Osteoblast (primary cell): ENCODE measurements around the gene NRG3. TPM values are rescaled to one million over a fixed set of nuclear protein-coding genes. Genes with fewer than 3 reads are reported as not detected.
A peak's percentile ranks its signal among the peaks of the same experiment; 100 is the strongest.

Experiments used
- DNase-seq: peaks from one replicate; pipeline ENCODE4 v3.0.0; 2011; ENCODE audit warnings: low spot score, mixed read lengths; ENCODE audit not compliant: insufficient read length; ENCODE audit errors: missing footprints
- H2AFZ ChIP-seq: 2 replicates; pipeline ENCODE4 v1.6.0; 2011; ENCODE audit warnings: mild to moderate bottlenecking, low read length
- H3K27ac ChIP-seq: 2 replicates; pipeline ENCODE4 v1.5.1; 2011; ENCODE audit warnings: mild to moderate bottlenecking, low read depth, low read length, moderate library complexity
- H3K27me3 ChIP-seq: 2 replicates; pipeline ENCODE4 v1.6.0; 2012; ENCODE audit warnings: mild to moderate bottlenecking, control low read depth, inconsistent platforms, low read length, moderate library complexity; ENCODE audit not compliant: insufficient read depth
- H3K36me3 ChIP-seq: 2 replicates; pipeline ENCODE4 v1.5.1; 2011; ENCODE audit warnings: mild to moderate bottlenecking, low read length, control low read depth, moderate library complexity; ENCODE audit not compliant: insufficient read depth
- H3K4me1 ChIP-seq: 2 replicates; pipeline ENCODE4 v1.5.1; 2011; ENCODE audit warnings: mild to moderate bottlenecking, low read length, control low read depth, moderate library complexity; ENCODE audit not compliant: insufficient read depth
- H3K4me2 ChIP-seq: 2 replicates; pipeline ENCODE4 v1.6.0; 2011; ENCODE audit warnings: mild to moderate bottlenecking, low read length; ENCODE audit not compliant: insufficient read depth
- H3K4me3 ChIP-seq: fragments of 200-600 bp; sonication (generic); 3 replicates; pipeline ENCODE4 v1.5.1; 2012; ENCODE audit warnings: mild to moderate bottlenecking, low read length, inconsistent platforms; ENCODE audit not compliant: insufficient read depth
- H3K79me2 ChIP-seq: 2 replicates; pipeline ENCODE4 v1.6.0; 2012; ENCODE audit warnings: mild to moderate bottlenecking, low read length, control low read depth, inconsistent platforms; ENCODE audit not compliant: insufficient read depth
- H3K9me3 ChIP-seq: 2 replicates; pipeline ENCODE4 v1.5.1; 2011; ENCODE audit warnings: low read depth, low read length, control low read depth
- H4K20me1 ChIP-seq: 2 replicates; pipeline ENCODE4 v1.6.0; 2012; ENCODE audit warnings: mild to moderate bottlenecking, low read length, control low read depth; ENCODE audit not compliant: insufficient read depth
- total RNA-seq: library from RNA; depleted of rRNA; stranded (reverse); fragments of >200 nt; gene quantifications from 2 replicates; pipeline ENCODE4 v1.2.3, GENCODE V29; 2012
- TF ChIP-seq, protein P1 (sequence below): IDR thresholded peaks from 2 replicates; pipeline ENCODE4 v1.5.1; 2011; ENCODE audit warnings: mild to moderate bottlenecking, low read depth, low read length, moderate library complexity; ENCODE audit errors: extremely low read depth

The NRG3 gene
- total RNA-seq, 1 donor, result not detected

DNA sequence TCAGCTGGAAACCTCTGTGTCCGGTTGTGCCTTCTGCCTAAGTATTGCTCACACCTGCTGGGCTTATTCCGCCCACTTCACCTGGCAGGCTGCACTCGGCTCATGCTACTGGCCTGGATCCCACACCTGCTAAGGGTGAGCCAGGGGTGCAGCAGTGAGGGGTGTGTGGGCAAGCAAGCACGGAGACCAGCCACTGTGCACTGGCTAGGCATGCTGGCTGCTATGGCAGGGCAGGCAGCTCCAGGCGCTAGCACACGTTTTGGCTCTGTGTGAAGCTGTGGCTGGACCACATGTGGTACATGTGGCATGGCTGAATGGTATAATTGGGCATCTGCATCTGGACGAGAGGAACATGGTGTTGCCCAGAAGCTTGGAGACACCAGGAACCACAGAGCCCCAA, 940.7 kb downstream of the NRG3 start:
- Histone ChIP-seq H4K20me1 (no peaks in the 10 kb centered on the region), H3K27me3 (no peaks in the 10 kb centered on the region), H3K4me3 (no peak overlapping the region), H2AFZ (no peak overlapping the region), H3K79me2 (no peaks in the 10 kb centered on the region), H3K4me1 (no peaks in the 10 kb centered on the region), H3K27ac (no peak overlapping the region), H3K36me3 (no peaks in the 10 kb centered on the region), H3K4me2 (no peak overlapping the region), H3K9me3 (no peaks in the 10 kb centered on the region)
- TF ChIP-seq, protein P1, sequence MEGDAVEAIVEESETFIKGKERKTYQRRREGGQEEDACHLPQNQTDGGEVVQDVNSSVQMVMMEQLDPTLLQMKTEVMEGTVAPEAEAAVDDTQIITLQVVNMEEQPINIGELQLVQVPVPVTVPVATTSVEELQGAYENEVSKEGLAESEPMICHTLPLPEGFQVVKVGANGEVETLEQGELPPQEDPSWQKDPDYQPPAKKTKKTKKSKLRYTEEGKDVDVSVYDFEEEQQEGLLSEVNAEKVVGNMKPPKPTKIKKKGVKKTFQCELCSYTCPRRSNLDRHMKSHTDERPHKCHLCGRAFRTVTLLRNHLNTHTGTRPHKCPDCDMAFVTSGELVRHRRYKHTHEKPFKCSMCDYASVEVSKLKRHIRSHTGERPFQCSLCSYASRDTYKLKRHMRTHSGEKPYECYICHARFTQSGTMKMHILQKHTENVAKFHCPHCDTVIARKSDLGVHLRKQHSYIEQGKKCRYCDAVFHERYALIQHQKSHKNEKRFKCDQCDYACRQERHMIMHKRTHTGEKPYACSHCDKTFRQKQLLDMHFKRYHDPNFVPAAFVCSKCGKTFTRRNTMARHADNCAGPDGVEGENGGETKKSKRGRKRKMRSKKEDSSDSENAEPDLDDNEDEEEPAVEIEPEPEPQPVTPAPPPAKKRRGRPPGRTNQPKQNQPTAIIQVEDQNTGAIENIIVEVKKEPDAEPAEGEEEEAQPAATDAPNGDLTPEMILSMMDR, result no peak
- DNase-seq, result peak; percentile 2

DNA sequence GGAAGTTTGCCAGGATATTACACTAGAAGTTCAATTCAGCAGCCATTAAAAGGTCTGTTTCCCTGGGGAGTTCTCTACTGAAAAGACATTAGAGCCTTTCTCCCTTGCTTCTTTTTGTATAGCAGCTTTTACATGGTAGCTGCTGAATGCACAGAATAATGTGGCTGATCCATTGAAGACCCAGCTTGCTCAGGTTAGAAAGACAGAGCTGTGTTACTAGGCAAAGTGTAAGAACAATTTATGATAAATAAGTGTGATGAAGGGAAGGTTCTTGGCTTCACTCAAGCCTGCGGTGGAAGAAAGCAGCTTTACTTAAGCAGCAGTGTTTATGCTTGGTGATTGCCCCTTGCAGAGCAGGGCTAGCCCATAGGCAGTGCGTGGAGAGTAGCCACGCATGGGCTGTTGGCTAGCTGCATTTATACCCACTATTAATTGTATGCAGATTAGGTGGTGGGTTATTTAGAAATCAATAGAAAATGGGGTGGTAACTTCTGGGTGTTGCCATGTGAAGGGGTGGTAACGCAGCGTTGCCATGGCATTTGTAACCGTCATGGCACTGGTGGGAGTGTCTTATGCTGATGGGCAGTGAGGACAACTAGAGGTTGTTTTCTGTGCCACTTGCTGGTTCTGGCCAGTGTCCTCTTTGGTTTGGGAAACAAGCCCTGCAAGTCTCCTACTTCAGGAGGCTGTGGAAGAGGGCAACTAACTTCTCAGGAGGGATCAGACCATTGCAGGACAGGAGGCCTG, 942.9 kb downstream of the NRG3 start:
- Histone ChIP-seq H3K79me2 (no peaks in the 10 kb centered on the region), H3K4me1 (no peaks in the 10 kb centered on the region), H3K4me2 (no peak overlapping the region), H3K4me3 (no peak overlapping the region), H3K9me3 (no peaks in the 10 kb centered on the region), H4K20me1 (no peaks in the 10 kb centered on the region), H3K27ac (no peak overlapping the region), H3K27me3 (no peaks in the 10 kb centered on the region), H3K36me3 (no peaks in the 10 kb centered on the region), H2AFZ (no peak overlapping the region)
- TF ChIP-seq, protein P1, result no peak
- DNase-seq, result no peak

DNA sequence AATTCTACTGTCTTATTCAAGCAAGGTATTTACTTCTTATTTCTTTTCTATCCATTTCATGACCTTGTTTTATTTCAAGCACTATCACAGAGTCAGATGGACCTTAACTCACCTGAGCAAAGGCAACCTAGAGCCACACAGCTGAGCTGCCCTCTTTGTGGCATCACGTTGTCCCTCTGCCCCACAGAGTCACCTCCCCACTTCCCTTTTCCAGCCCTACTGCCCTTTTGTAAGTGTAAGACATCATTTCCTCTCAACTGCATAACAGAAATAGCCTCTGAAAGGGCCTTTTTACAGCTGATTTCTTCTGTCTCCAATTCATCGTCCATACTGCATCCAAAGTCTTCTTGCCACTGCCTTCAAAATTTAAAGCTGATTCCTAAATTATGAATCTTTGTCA, 946.0 kb downstream of the NRG3 start:
- Histone ChIP-seq H3K27ac (no peak overlapping the region), H3K27me3 (no peaks in the 10 kb centered on the region), H3K79me2 (no peaks in the 10 kb centered on the region)

DNA sequence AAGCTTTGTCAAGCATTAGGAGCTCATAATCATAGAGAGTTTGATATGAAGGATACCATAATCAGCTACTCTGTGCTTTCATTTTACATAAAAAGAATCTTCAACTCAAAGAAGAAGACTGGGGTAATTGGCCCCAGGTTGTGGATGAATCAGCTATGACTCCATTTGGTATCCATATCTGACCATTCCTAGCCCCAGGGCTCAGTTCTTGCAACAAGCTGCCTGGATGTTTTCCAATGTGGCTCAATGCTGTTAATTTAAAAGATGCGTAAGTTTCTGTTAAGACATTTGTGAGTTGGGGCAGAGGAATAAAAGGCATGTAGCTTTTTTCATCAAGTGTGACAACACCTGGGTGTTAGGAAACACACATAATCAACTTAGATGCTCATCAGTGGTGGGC, 951.1 kb downstream of the NRG3 start:
- Histone ChIP-seq H3K4me2 (no peak overlapping the region), H3K4me3 (no peak overlapping the region), H3K79me2 (no peaks in the 10 kb centered on the region), H4K20me1 (no peaks in the 10 kb centered on the region), H3K27ac (no peak overlapping the region), H3K27me3 (no peaks in the 10 kb centered on the region), H3K9me3 (no peaks in the 10 kb centered on the region), H3K36me3 (no peaks in the 10 kb centered on the region), H3K4me1 (no peaks in the 10 kb centered on the region), H2AFZ (no peak overlapping the region)
- DNase-seq, result no peak
- TF ChIP-seq, protein P1, result no peak

More for the DNA sequence above, 946.0 kb downstream of the NRG3 start:
- H3K4me1 ChIP-seq, result no peaks in the 10 kb centered on the region
- no peaks in the 10 kb centered on the region for H3K36me3 ChIP-seq
- TF ChIP-seq, protein P1, result no peak
- no peak overlapping the region for H2AFZ ChIP-seq
- H3K4me3 ChIP-seq, result no peak overlapping the region
- DNase-seq, result no peak
- H3K9me3 ChIP-seq, result no peaks in the 10 kb centered on the region
- H3K4me2 ChIP-seq, result no peak overlapping the region
- H4K20me1 ChIP-seq, result no peaks in the 10 kb centered on the region
